Tibial nerve (tissue), 4 donors: ENCODE results near the gene ATP6V1F. TPM values are rescaled to one million over a fixed set of nuclear protein-coding genes. Genes with fewer than 3 reads are reported as not detected.

Source experiments
- DNase-seq, 2 donors: peaks; one replicate each; pipeline ENCODE4 v3.0.0-alpha.2; 2019; ENCODE audit warnings: low spot score in 2 of 2
- H3K27ac ChIP-seq, 4 donors: fragments of 200-600 bp; sonication (generic) in 3 of 4; one replicate each; pipeline ENCODE4 v1.5.1; 2017 to 2019; ENCODE audit warnings: mild to moderate bottlenecking in 1 of 4
- H3K27me3 ChIP-seq, 2 donors: fragments of 200-600 bp; sonication (generic) in 1 of 2; one replicate each; pipeline versions ENCODE4 v1.5.1 to v1.6.0; 2017 to 2019
- H3K36me3 ChIP-seq, 3 donors: fragments of 200-600 bp; sonication (generic); one replicate each; pipeline ENCODE4 v1.5.1; 2018 to 2019
- H3K4me1 ChIP-seq, 4 donors: fragments of 200-600 bp; sonication (generic) in 3 of 4; one replicate each; pipeline ENCODE4 v1.5.1; 2017 to 2019
- H3K4me3 ChIP-seq, 4 donors: fragments of 200-600 bp; sonication (generic) in 3 of 4; one replicate each; pipeline ENCODE4 v1.5.1; 2017 to 2019; ENCODE audit warnings: mild to moderate bottlenecking in 1 of 4, moderate library complexity in 1 of 4
- H3K9me3 ChIP-seq, 4 donors: fragments of 200-600 bp; sonication (generic) in 3 of 4; one replicate each; pipeline ENCODE4 v1.5.1; 2017 to 2019
- CTCF ChIP-seq, 5 experiments: fragments of 200-600 bp in 3 of 5; fragments of 450-650 bp in 2 of 5; sonication (generic) in 3 of 5; IDR thresholded peaks; one replicate each; pipeline ENCODE4 v1.5.1; 2016 to 2019; ENCODE audit warnings: antibody characterized with exemption in 5 of 5, mild to moderate bottlenecking in 3 of 5, moderate library complexity in 2 of 5
- EP300 ChIP-seq, 2 donors: sonication (generic); formaldehyde crosslinking; IDR thresholded peaks; one replicate each; pipeline ENCODE4 v1.6.1; 2017; ENCODE audit warnings: antibody characterized with exemption in 2 of 2, mild to moderate bottlenecking in 1 of 2
- POLR2A ChIP-seq, 2 donors: fragments of 450-650 bp; IDR thresholded peaks; one replicate each; pipeline ENCODE4 v1.6.1; 2017; ENCODE audit warnings: antibody characterized with exemption in 2 of 2, mild to moderate bottlenecking in 2 of 2, moderate library complexity in 2 of 2
- WGBS, 2 donors: methylation state at CpG; one replicate each; pipeline ENCODE4 v1.1.5; 2018; 5-methylcytosine and 5-hydroxymethylcytosine counted together
- total RNA-seq, 4 donors: library from RNA; depleted of rRNA; stranded (reverse); fragments of >200 nt; gene quantifications; one replicate each; pipeline ENCODE4 v1.1.0, GENCODE V29; 2016

ATP6V1F gene
- total RNA-seq, 4 donors from 2014 or later = 57.9 to 122 (median 75.4) TPM

GRCh38 chr7:128839751-128840177, 22.9 kb upstream of the ATP6V1F start:
- TF ChIP-seq CTCF (IDR thresholded peaks at IDR 0.05) (no peak), EP300 (IDR thresholded peaks at IDR 0.05) (no peak), POLR2A (IDR thresholded peaks at IDR 0.05) (no peak)
- no peaks in the 10 kb centered on the region for H3K9me3 ChIP-seq
- DNase-seq = no peak
- no peaks in the 10 kb centered on the region for H3K27me3 ChIP-seq
- H3K36me3 ChIP-seq = peaks cover 0 to 41% (median 0%) of the 10 kb centered on the region in 3 donors
- 82 to 83% methylated on average over 13 of the region's 13 CpGs for WGBS, 2 donors
- peaks cover 0 to 7% (median 0%) of the 10 kb centered on the region in 4 donors for H3K4me1 ChIP-seq
- no peak overlapping the region for H3K27ac ChIP-seq
- no peak overlapping the region for H3K4me3 ChIP-seq

DNA sequence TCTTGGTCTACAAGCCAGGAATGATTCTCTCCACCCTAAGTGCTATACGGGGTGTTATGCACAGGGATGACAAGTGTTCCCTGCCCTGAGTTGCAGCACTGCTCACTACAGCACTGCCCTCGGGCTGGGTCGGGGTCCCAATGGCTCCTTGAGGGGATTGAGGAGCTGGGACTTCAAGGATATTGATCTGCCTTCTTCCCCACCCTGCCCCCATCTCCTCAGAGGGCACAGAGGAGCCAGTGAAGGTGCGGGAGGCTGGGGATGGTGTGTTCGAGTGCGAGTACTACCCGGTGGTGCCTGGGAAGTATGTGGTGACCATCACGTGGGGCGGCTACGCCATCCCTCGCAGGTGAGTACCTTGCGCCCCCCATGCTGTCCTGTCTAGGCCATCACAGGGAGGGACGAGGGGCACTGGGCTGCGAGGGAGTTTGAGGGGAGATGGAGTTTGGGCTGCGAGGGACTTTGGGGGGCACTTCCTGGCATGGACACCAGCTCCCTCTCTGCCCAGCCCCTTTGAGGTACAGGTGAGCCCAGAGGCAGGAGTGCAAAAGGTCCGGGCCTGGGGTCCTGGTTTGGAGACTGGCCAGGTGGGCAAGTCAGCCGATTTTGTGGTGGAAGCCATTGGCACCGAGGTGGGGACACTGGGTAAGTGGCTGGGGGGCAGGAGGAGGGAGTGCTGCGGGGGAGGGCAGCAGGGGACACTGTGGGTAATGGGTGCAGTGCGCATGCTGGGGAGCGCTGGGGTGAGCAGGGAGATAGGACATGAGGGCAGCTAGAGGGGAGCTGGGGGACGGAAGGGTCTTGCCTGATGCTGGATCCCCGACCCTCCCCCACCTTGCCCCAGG, 22.1 kb upstream of the ATP6V1F start:
- H3K9me3 ChIP-seq = no peaks in the 10 kb centered on the region
- peaks cover 0 to 7% (median 0%) of the 10 kb centered on the region in 4 donors for H3K4me1 ChIP-seq
- no peaks in the 10 kb centered on the region for H3K27me3 ChIP-seq
- TF ChIP-seq CTCF (IDR thresholded peaks at IDR 0.05) (no peak), POLR2A (IDR thresholded peaks at IDR 0.05) (no peak), EP300 (IDR thresholded peaks at IDR 0.05) (no peak)
- no peak for DNase-seq
- H3K4me3 ChIP-seq = no peak overlapping the region
- peaks cover 0 to 45% (median 0%) of the 10 kb centered on the region in 3 donors for H3K36me3 ChIP-seq
- WGBS, 2 donors = 88 to 91% methylated on average over 23 of the region's 23 CpGs
- H3K27ac ChIP-seq = no peak overlapping the region

- WGBS, 2 donors = 90% methylated on average over 17 of the region's 17 CpGs
- no peak for DNase-seq
- peaks cover 0 to 3% (median 0%) of the 10 kb centered on the region in 4 donors for H3K4me1 ChIP-seq
Measured at GRCh38 chr7:128841171-128841690, 21.4 kb upstream of the ATP6V1F start.

GRCh38 chr7:128841921-128842673, 20.6 kb upstream of the ATP6V1F start:
- H3K27me3 ChIP-seq = no peaks in the 10 kb centered on the region
- WGBS, 2 donors = 58 to 60% methylated on average over 27 to 34 of the region's 35 CpGs
- TF ChIP-seq EP300 (IDR thresholded peaks at IDR 0.05) (no peak), CTCF (IDR thresholded peaks at IDR 0.05) (peak; percentile 39 to 72 (median 54)), POLR2A (IDR thresholded peaks at IDR 0.05) (no peak)
- no peak overlapping the region for H3K4me3 ChIP-seq
- DNase-seq = no peak
- H3K4me1 ChIP-seq = no peaks in the 10 kb centered on the region
- no peaks in the 10 kb centered on the region for H3K9me3 ChIP-seq
- peaks cover 0 to 53% (median 0%) of the 10 kb centered on the region in 3 donors for H3K36me3 ChIP-seq
- H3K27ac ChIP-seq = no peak overlapping the region

More at GRCh38 chr7:128841171-128841690, 21.4 kb upstream of the ATP6V1F start:
- H3K27me3 ChIP-seq = no peaks in the 10 kb centered on the region
- no peaks in the 10 kb centered on the region for H3K9me3 ChIP-seq
- no peak for TF ChIP-seq EP300 (IDR thresholded peaks at IDR 0.05)
- no peak for TF ChIP-seq POLR2A (IDR thresholded peaks at IDR 0.05)
- no peak for TF ChIP-seq CTCF (IDR thresholded peaks at IDR 0.05)
- peaks cover 0 to 45% (median 0%) of the 10 kb centered on the region in 3 donors for H3K36me3 ChIP-seq
- H3K27ac ChIP-seq = no peak overlapping the region
- no peak overlapping the region for H3K4me3 ChIP-seq
